Kidney epithelial cell (primary cell): ENCODE results near the gene MYO10. TPM values are rescaled to one million over a fixed set of nuclear protein-coding genes. Genes with fewer than 3 reads are reported as not detected.

Experiments
- DNase-seq: peaks from one replicate; pipeline ENCODE4 v3.0.0-alpha.2; 2010; ENCODE audit warnings: low read depth
- H3K27me3 ChIP-seq: 2 replicates; pipeline ENCODE4 v1.6.0; 2011; ENCODE audit warnings: low read length; ENCODE audit not compliant: control insufficient read depth, insufficient read depth
- H3K36me3 ChIP-seq: 2 replicates; pipeline ENCODE4 v1.5.1; 2011; ENCODE audit warnings: low read length; ENCODE audit not compliant: control insufficient read depth, insufficient read depth
- H3K4me3 ChIP-seq: 2 replicates; pipeline ENCODE4 v1.5.1; 2011; ENCODE audit warnings: low read depth, mild to moderate bottlenecking, control low read depth, low read length
- total RNA-seq: library from RNA; depleted of rRNA; stranded (reverse); fragments of >200 nt; gene quantifications from 2 replicates; pipeline ENCODE4 v1.2.3, GENCODE V29; 2015
- TF ChIP-seq, protein P1 (sequence below): IDR thresholded peaks from 2 replicates; pipeline ENCODE4 v1.5.1; 2011; ENCODE audit warnings: mild to moderate bottlenecking, moderate library complexity, low read length, control low read depth, inconsistent platforms; ENCODE audit not compliant: insufficient read depth, poor library complexity, severe bottlenecking

Gene MYO10
- total RNA-seq, 1 donor from 2014 or later: 80.3 TPM

- no peaks in the 10 kb centered on the region for H3K27me3 ChIP-seq
- TF ChIP-seq, protein P1, sequence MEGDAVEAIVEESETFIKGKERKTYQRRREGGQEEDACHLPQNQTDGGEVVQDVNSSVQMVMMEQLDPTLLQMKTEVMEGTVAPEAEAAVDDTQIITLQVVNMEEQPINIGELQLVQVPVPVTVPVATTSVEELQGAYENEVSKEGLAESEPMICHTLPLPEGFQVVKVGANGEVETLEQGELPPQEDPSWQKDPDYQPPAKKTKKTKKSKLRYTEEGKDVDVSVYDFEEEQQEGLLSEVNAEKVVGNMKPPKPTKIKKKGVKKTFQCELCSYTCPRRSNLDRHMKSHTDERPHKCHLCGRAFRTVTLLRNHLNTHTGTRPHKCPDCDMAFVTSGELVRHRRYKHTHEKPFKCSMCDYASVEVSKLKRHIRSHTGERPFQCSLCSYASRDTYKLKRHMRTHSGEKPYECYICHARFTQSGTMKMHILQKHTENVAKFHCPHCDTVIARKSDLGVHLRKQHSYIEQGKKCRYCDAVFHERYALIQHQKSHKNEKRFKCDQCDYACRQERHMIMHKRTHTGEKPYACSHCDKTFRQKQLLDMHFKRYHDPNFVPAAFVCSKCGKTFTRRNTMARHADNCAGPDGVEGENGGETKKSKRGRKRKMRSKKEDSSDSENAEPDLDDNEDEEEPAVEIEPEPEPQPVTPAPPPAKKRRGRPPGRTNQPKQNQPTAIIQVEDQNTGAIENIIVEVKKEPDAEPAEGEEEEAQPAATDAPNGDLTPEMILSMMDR: no peak
- no peak for DNase-seq
These were observed 29.5 kb upstream of the MYO10 start for GRCh38 chr5:16965581-16965980.

GRCh38 chr5:16963821-16964220, 27.7 kb upstream of the MYO10 start:
- no peak overlapping the region for H3K4me3 ChIP-seq
- no peaks in the 10 kb centered on the region for H3K36me3 ChIP-seq
- TF ChIP-seq, protein P1: no peak
- no peak for DNase-seq
- H3K27me3 ChIP-seq: no peaks in the 10 kb centered on the region

More at GRCh38 chr5:16965581-16965980, 29.5 kb upstream of the MYO10 start:
- Histone ChIP-seq H3K36me3 (no peaks in the 10 kb centered on the region), H3K4me3 (no peak overlapping the region)

GRCh38 chr5:16961131-16961530, 25.0 kb upstream of the MYO10 start:
- no peak for DNase-seq
- Histone ChIP-seq H3K4me3 (no peak overlapping the region), H3K36me3 (no peaks in the 10 kb centered on the region), H3K27me3 (no peaks in the 10 kb centered on the region)
- TF ChIP-seq, protein P1: no peak

- TF ChIP-seq, protein P1: no peak
- Histone ChIP-seq H3K27me3 (no peaks in the 10 kb centered on the region), H3K4me3 (no peak overlapping the region), H3K36me3 (no peaks in the 10 kb centered on the region)
- peak; percentile 78 for DNase-seq
These were observed 21.5 kb upstream of the MYO10 start for GRCh38 chr5:16957304-16958196.

DNA sequence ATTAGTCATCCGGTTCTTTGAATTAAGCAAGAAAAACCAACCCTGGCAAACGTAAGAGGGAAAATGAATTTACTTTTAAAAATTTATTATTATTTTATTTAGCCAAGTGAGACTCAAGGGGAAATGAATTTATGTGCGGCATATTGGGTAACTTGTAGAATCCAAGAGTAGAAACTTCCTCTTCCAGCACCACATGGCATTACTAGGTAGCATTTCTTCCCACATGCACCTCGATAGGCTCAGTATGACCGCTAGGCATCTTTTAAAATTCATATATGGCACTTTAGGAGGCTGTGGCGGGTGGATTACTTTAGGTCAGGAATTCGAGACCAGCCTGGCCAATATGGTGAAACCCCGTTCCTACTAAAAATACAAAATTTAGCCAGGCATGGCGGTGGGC, 17.6 kb upstream of the MYO10 start:
- Histone ChIP-seq H3K27me3 (no peaks in the 10 kb centered on the region), H3K36me3 (no peaks in the 10 kb centered on the region), H3K4me3 (no peak overlapping the region)
- DNase-seq: no peak
- TF ChIP-seq, protein P1: no peak
